ENCODE results near the gene KIF25.

- TF ChIP-seq CTCF (IDR thresholded peaks at IDR 0.05) = no peak
- TF ChIP-seq POLR2A (IDR thresholded peaks at IDR 0.05) = no peak
Measured at GRCh38 chr6:167993169-167993568, 4.3 kb upstream of the KIF25 start.
